ENCODE results near the gene RAPGEF1.

DNA sequence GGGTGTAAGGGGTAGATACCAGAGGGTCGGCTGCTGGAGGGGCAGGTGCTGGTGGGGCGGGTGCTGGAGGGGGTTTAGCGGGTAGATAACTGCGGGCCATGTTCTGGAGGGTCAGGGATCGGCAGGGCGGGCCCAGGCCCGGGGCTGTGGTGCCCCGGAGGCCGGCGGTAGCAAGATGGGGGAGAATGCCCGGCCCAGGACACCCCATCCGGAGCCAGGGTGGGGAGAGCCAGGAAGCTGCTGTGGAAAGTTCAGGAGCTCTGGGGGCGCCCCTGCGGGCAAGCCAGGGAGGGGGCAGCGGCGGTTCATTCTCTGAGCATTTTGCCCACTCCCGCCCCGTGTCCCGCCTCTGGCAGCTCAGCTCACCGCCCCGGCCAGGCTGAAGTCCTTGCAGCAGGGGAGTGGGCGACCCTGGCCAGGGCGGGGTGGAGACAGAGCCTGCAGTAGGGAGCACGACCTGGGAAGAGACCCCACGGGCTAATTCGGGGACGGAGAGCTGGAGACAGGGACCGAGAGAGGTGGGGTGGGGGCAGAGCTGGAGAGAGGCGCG lies 194.0 kb downstream of the RAPGEF1 start:
- TF ChIP-seq POLR2A (IDR thresholded peaks at IDR 0.05), result no peak
- TF ChIP-seq, protein P1, sequence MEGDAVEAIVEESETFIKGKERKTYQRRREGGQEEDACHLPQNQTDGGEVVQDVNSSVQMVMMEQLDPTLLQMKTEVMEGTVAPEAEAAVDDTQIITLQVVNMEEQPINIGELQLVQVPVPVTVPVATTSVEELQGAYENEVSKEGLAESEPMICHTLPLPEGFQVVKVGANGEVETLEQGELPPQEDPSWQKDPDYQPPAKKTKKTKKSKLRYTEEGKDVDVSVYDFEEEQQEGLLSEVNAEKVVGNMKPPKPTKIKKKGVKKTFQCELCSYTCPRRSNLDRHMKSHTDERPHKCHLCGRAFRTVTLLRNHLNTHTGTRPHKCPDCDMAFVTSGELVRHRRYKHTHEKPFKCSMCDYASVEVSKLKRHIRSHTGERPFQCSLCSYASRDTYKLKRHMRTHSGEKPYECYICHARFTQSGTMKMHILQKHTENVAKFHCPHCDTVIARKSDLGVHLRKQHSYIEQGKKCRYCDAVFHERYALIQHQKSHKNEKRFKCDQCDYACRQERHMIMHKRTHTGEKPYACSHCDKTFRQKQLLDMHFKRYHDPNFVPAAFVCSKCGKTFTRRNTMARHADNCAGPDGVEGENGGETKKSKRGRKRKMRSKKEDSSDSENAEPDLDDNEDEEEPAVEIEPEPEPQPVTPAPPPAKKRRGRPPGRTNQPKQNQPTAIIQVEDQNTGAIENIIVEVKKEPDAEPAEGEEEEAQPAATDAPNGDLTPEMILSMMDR (IDR thresholded peaks at IDR 0.05), result no peak
